Measurements from ENCODE around the gene EIF3D.

Gene EIF3D

DNA sequence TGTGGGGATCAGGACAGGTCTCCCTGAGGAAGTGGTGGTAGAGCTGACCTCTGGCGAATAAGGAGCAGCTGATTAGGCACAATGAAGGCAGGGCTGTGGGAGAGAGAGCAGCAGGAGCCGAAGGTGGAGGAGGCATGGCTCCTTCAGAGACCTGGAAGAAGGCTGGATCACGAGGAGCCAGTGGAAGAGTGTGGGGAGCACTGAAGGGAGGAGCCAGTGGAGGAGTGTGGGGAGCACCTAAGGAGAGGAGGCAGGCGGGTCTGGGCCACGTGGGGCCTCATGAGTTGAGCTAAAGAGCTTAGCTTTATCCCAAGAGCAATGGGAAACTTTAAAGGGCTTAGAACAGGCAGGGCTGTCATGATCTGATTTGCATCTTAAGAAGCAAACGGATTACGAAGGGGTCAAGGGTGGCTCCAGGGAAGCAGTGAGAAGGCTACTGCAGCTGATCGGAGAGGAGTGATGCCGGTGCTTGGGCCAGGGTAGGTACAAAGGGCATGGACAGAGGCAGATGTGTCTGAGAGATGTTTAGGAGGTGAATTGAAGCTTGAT lies 44.9 kb upstream of the EIF3D start:
- H3K4me1 ChIP-seq (ENCODE audit: insufficient read depth, poor library complexity, severe bottlenecking): no peaks in the 10 kb centered on the region
- DNase-seq (ENCODE audit: low spot score) (no peak), ATAC-seq (ENCODE audit: low read depth) (no peak)
- TF ChIP-seq, protein P1, sequence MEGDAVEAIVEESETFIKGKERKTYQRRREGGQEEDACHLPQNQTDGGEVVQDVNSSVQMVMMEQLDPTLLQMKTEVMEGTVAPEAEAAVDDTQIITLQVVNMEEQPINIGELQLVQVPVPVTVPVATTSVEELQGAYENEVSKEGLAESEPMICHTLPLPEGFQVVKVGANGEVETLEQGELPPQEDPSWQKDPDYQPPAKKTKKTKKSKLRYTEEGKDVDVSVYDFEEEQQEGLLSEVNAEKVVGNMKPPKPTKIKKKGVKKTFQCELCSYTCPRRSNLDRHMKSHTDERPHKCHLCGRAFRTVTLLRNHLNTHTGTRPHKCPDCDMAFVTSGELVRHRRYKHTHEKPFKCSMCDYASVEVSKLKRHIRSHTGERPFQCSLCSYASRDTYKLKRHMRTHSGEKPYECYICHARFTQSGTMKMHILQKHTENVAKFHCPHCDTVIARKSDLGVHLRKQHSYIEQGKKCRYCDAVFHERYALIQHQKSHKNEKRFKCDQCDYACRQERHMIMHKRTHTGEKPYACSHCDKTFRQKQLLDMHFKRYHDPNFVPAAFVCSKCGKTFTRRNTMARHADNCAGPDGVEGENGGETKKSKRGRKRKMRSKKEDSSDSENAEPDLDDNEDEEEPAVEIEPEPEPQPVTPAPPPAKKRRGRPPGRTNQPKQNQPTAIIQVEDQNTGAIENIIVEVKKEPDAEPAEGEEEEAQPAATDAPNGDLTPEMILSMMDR (IDR thresholded peaks at IDR 0.05; ENCODE audit: poor library complexity, severe bottlenecking): no peak
- no peak overlapping the region for H3K27ac ChIP-seq (ENCODE audit: poor library complexity, severe bottlenecking)
- no peaks in the 10 kb centered on the region for H3K27me3 ChIP-seq (ENCODE audit: insufficient read depth, poor library complexity, severe bottlenecking)
- H3K36me3 ChIP-seq (ENCODE audit: low read depth): no peaks in the 10 kb centered on the region
- H3K4me3 ChIP-seq (ENCODE audit: severe bottlenecking): no peak overlapping the region
- H3K9me3 ChIP-seq (ENCODE audit: severe bottlenecking): no peaks in the 10 kb centered on the region

DNA sequence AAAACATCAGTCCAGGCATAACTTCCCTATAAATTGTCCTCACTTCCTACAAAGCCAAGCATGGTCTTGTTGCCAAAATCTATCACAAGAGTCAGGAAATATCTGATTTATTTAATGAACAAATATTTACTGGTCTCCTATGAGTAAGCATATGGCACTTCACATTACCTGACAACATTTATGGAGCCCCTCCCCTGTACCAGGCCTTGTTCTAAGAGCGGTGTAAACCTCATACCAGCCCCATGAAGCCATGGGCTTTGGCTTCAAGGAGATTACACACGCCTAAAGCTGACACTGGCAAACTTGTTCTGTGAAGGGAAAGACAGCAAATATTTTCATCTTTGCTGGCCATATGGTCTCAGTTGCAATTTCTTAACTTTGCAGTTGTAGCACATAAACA lies 43.0 kb upstream of the EIF3D start:
- no peaks in the 10 kb centered on the region for H3K27me3 ChIP-seq (ENCODE audit: insufficient read depth, poor library complexity, severe bottlenecking)
- H3K4me1 ChIP-seq (ENCODE audit: insufficient read depth, poor library complexity, severe bottlenecking): no peaks in the 10 kb centered on the region
- H3K9me3 ChIP-seq (ENCODE audit: severe bottlenecking): no peaks in the 10 kb centered on the region
- ATAC-seq (ENCODE audit: low read depth): no peak
- DNase-seq (ENCODE audit: low spot score): no peak
- H3K4me3 ChIP-seq (ENCODE audit: severe bottlenecking): no peak overlapping the region
- no peaks in the 10 kb centered on the region for H3K36me3 ChIP-seq (ENCODE audit: low read depth)
- H3K27ac ChIP-seq (ENCODE audit: poor library complexity, severe bottlenecking): no peak overlapping the region
- TF ChIP-seq, protein P1 (IDR thresholded peaks at IDR 0.05; ENCODE audit: poor library complexity, severe bottlenecking): no peak

DNA sequence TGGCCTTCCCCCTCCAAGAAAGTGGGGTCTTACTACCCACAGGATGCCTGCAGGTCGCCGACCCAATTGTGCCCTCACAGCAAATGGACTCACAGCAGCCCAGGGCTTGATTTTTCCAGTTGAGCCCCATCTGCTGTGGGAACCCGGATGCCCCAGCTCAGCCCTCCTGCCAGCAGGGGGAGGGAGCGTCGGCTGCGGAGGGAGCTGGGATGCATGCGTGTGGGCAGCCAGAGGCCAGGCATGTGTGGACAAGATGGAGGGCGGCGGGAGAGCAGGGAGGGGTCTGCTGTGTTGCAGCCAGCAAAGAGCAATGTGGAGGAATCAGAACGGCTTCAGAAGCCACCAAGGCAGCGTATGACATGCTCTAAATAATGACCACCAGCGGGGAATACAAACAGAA lies 41.0 kb upstream of the EIF3D start:
- ATAC-seq (ENCODE audit: low read depth): peak; percentile 46; the same call in 2 of the 3 replicates
- H3K4me3 ChIP-seq (ENCODE audit: severe bottlenecking): no peak overlapping the region
- TF ChIP-seq, protein P1 (IDR thresholded peaks at IDR 0.05; ENCODE audit: poor library complexity, severe bottlenecking): peak; percentile 18
- no peaks in the 10 kb centered on the region for H3K36me3 ChIP-seq (ENCODE audit: low read depth)
- DNase-seq (ENCODE audit: low spot score): no peak
- no peak overlapping the region for H3K27ac ChIP-seq (ENCODE audit: poor library complexity, severe bottlenecking)
- H3K9me3 ChIP-seq (ENCODE audit: severe bottlenecking): no peaks in the 10 kb centered on the region
- H3K27me3 ChIP-seq (ENCODE audit: insufficient read depth, poor library complexity, severe bottlenecking): no peaks in the 10 kb centered on the region
- no peaks in the 10 kb centered on the region for H3K4me1 ChIP-seq (ENCODE audit: insufficient read depth, poor library complexity, severe bottlenecking)

DNA sequence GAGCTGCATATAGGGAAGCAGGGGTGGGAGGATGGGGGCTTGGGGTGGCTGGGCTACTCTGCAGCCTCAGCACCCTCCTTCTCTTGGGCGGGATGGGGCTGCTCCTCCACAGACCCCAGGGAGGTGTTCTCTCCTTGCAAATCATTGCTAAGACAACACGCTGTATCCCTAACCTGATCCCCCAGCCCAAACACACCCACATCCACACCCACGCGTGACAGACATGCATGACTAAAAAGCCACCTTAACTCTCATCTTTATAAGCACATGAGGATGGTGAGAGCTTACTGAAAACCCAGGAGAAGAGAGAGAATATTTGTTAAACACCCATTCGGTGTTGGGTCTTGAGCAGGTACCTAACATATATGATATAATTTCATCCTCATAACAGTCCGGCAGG lies 39.9 kb upstream of the EIF3D start:
- no peak overlapping the region for H3K4me3 ChIP-seq (ENCODE audit: severe bottlenecking)
- DNase-seq (ENCODE audit: low spot score): no peak
- ATAC-seq (ENCODE audit: low read depth): no peak
- TF ChIP-seq, protein P1 (IDR thresholded peaks at IDR 0.05; ENCODE audit: poor library complexity, severe bottlenecking): no peak
- no peaks in the 10 kb centered on the region for H3K27me3 ChIP-seq (ENCODE audit: insufficient read depth, poor library complexity, severe bottlenecking)
- H3K4me1 ChIP-seq (ENCODE audit: insufficient read depth, poor library complexity, severe bottlenecking): no peaks in the 10 kb centered on the region
- no peak overlapping the region for H3K27ac ChIP-seq (ENCODE audit: poor library complexity, severe bottlenecking)
- no peaks in the 10 kb centered on the region for H3K36me3 ChIP-seq (ENCODE audit: low read depth)
- no peaks in the 10 kb centered on the region for H3K9me3 ChIP-seq (ENCODE audit: severe bottlenecking)

DNA sequence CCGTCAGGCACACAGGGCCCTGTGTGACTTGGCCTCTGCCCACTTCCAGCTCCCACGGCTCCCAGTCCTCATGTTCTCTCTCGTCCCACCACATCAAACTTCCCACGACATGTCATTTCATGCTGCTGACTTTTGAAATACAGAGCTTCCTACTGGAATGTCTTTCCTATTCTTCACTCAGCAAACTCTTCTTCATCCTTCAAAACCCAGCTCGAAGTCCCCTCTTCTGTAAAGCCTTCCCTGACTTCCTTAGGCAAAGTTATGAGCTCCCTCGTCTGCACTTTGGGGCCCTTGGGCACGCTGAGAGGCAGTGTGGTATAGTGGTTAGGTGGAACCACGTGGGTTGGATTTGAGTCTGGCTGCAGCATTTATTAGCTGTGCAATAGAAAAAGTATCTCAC lies 37.8 kb upstream of the EIF3D start:
- ATAC-seq (ENCODE audit: low read depth) (no peak), DNase-seq (ENCODE audit: low spot score) (no peak)
- Histone ChIP-seq H3K27ac (ENCODE audit: poor library complexity, severe bottlenecking) (no peak overlapping the region), H3K27me3 (ENCODE audit: insufficient read depth, poor library complexity, severe bottlenecking) (no peaks in the 10 kb centered on the region), H3K9me3 (ENCODE audit: severe bottlenecking) (no peaks in the 10 kb centered on the region), H3K36me3 (ENCODE audit: low read depth) (no peaks in the 10 kb centered on the region), H3K4me3 (ENCODE audit: severe bottlenecking) (no peak overlapping the region), H3K4me1 (ENCODE audit: insufficient read depth, poor library complexity, severe bottlenecking) (peaks cover 8% of the 10 kb centered on the region)
- TF ChIP-seq, protein P1 (IDR thresholded peaks at IDR 0.05; ENCODE audit: poor library complexity, severe bottlenecking): no peak

All from RWPE2 (cell line).